Type B pancreatic cell (in vitro differentiated cells): ENCODE results near the gene CAMK1G. TPM values are rescaled to one million over a fixed set of nuclear protein-coding genes. Genes with fewer than 3 reads are reported as not detected.

Source experiments
- DNase-seq: peaks from one replicate; pipeline ENCODE4 v3.0.0; 2021; ENCODE audit warnings: mixed read lengths; ENCODE audit not compliant: unreplicated experiment; ENCODE audit errors: extremely low spot score
- H3K27ac Mint-ChIP-seq: 2 replicates; pipeline ENCODE4 v1.8.0; 2021; ENCODE audit warnings: mild to moderate bottlenecking, mixed read lengths
- H3K27me3 Mint-ChIP-seq: 2 replicates; pipeline ENCODE4 v1.8.0; 2021; ENCODE audit warnings: mixed read lengths
- H3K36me3 Mint-ChIP-seq: 2 replicates; pipeline ENCODE4 v1.8.0; 2021; ENCODE audit warnings: mixed read lengths
- H3K4me1 Mint-ChIP-seq: one replicate; pipeline ENCODE4 v1.8.0; 2021; ENCODE audit warnings: mixed read lengths; ENCODE audit not compliant: unreplicated experiment
- H3K4me3 Mint-ChIP-seq: 2 replicates; pipeline ENCODE4 v1.8.0; 2021; ENCODE audit warnings: mild to moderate bottlenecking, mixed read lengths
- H3K9me3 Mint-ChIP-seq: 2 replicates; pipeline ENCODE4 v1.8.0; 2021; ENCODE audit warnings: mixed read lengths
- CTCF ChIP-seq: fragments of 200-600 bp; sonication (generic); conservative IDR thresholded peaks from 2 replicates; pipeline ENCODE4 v1.5.0; 2021; ENCODE audit warnings: antibody characterized with exemption, mild to moderate bottlenecking
- total RNA-seq: library from RNA; stranded (reverse); gene quantifications from 2 replicates; pipeline ENCODE4 v1.2.1, GENCODE V29; 2021; ENCODE audit warnings: low replicate concordance

Gene CAMK1G
- total RNA-seq, 1 donor from 2014 or later = 9.4 TPM

- Mint-ChIP-seq H3K4me3 (no peak overlapping the region), H3K27me3 (peaks cover 21% of the 10 kb centered on the region), H3K36me3 (no peaks in the 10 kb centered on the region), H3K9me3 (no peaks in the 10 kb centered on the region), H3K4me1 (peaks cover 7% of the 10 kb centered on the region), H3K27ac (no peak overlapping the region)
- DNase-seq = no peak
- TF ChIP-seq CTCF = no peak
Observed at GRCh38 chr1:209542585-209542984, 40.9 kb upstream of the CAMK1G start.

GRCh38 chr1:209544098-209544497, 39.4 kb upstream of the CAMK1G start:
- TF ChIP-seq CTCF = no peak
- Mint-ChIP-seq H3K36me3 (no peaks in the 10 kb centered on the region), H3K4me1 (peaks cover 15% of the 10 kb centered on the region), H3K4me3 (no peak overlapping the region), H3K27me3 (peaks cover 17% of the 10 kb centered on the region), H3K9me3 (no peaks in the 10 kb centered on the region), H3K27ac (no peak overlapping the region)
- DNase-seq = no peak

GRCh38 chr1:209545423-209545822, 38.1 kb upstream of the CAMK1G start:
- TF ChIP-seq CTCF = no peak
- H3K9me3 Mint-ChIP-seq = no peaks in the 10 kb centered on the region
- H3K36me3 Mint-ChIP-seq = no peaks in the 10 kb centered on the region

GRCh38 chr1:209546390-209547085, 37.0 kb upstream of the CAMK1G start:
- H3K9me3 Mint-ChIP-seq = no peaks in the 10 kb centered on the region
- H3K4me1 Mint-ChIP-seq = peaks cover 23% of the 10 kb centered on the region
- no peak for TF ChIP-seq CTCF
- H3K36me3 Mint-ChIP-seq = no peaks in the 10 kb centered on the region
- H3K27ac Mint-ChIP-seq = no peak overlapping the region
- DNase-seq = no peak
- H3K27me3 Mint-ChIP-seq = peaks cover 13% of the 10 kb centered on the region
- no peak overlapping the region for H3K4me3 Mint-ChIP-seq

More at GRCh38 chr1:209545423-209545822, 38.1 kb upstream of the CAMK1G start:
- Mint-ChIP-seq H3K4me3 (no peak overlapping the region), H3K27ac (no peak overlapping the region), H3K4me1 (peaks cover 23% of the 10 kb centered on the region), H3K27me3 (peaks cover 18% of the 10 kb centered on the region)
- no peak for DNase-seq

- no peak for TF ChIP-seq CTCF
- DNase-seq = no peak
- Mint-ChIP-seq H3K27me3 (peaks cover 20% of the 10 kb centered on the region), H3K9me3 (no peaks in the 10 kb centered on the region), H3K36me3 (no peaks in the 10 kb centered on the region), H3K27ac (no peak overlapping the region), H3K4me1 (peaks cover 23% of the 10 kb centered on the region), H3K4me3 (no peak overlapping the region)
Observed at GRCh38 chr1:209547626-209548025, 35.9 kb upstream of the CAMK1G start.
